GM12878 (cell line): Measurements from ENCODE around the gene ETV6. TPM values are rescaled to one million over a fixed set of nuclear protein-coding genes. Genes with fewer than 3 reads are reported as not detected.

Source experiments
- ATAC-seq: fragments of 200-7000 bp; cut with Tn5 transposase; 3 replicates; pipeline ENCODE4 v1.9.1; 2020; ENCODE audit warnings: mild to moderate bottlenecking, moderate library complexity
- BruUV-seq: library from RNA; stranded (reverse); fragments of 400-500 nt; replicated peaks from 2 replicates; lab custom pipeline; 2021; lab: Mats Ljungman, UMichigan
- CTCF ChIA-PET: fragments of 300-600 bp; sonication (Branson Sonifier 250); formaldehyde crosslinking; extraction: SDS; loops from one replicate; lab custom pipeline; 2021; ENCODE audit warnings: inconsistent platforms; lab: Yijun Ruan, JAX
- POLR2A ChIA-PET: fragments of 350-600 bp; formaldehyde crosslinking; extraction: SDS; loops from one replicate; lab custom pipeline; 2021; ENCODE audit warnings: inconsistent platforms; lab: Charles Lee
- RAD21 ChIA-PET: fragments of 300-600 bp; sonication (Branson Sonifier 250); formaldehyde crosslinking; loops from one replicate; lab custom pipeline; 2023; ENCODE audit warnings: antibody characterized with exemption; ENCODE audit not compliant: unreplicated experiment; lab: Charles Lee
- SMC1A ChIA-PET: fragments of 300-600 bp; sonication (Branson Sonifier 250); formaldehyde crosslinking; loops from one replicate; lab custom pipeline; 2023; ENCODE audit not compliant: unreplicated experiment, uncharacterized antibody; lab: Charles Lee
- DNase-seq: peaks from one replicate; pipeline ENCODE4 v3.0.0-alpha.2; 2011; ENCODE audit warnings: low read depth, low spot score
- FAIRE-seq: peaks from 3 replicates; lab custom pipeline; 2011; peaks lifted over from hg19 to GRCh38; lab: Jason Lieb, UNC
- H2AFZ ChIP-seq: 2 replicates; pipeline ENCODE4 v1.6.0; 2011; ENCODE audit warnings: low read depth, low read length, control low read depth; ENCODE audit not compliant: control insufficient read depth
- H3K27ac ChIP-seq: 2 replicates; pipeline ENCODE4 v1.5.1; 2011; ENCODE audit warnings: control low read depth; ENCODE audit not compliant: control insufficient read depth, insufficient read depth
- H3K27me3 ChIP-seq, 2 experiments: replicated peaks in 1 of 2; 2 replicates each; pipeline versions ENCODE4 v1.6.0 to v1.6.1; 2011; ENCODE audit warnings: low read length in 1 of 2; ENCODE audit not compliant: control insufficient read depth in 2 of 2, insufficient read depth in 2 of 2
- H3K36me3 ChIP-seq, 2 experiments: 2 replicates each; pipeline ENCODE4 v1.5.1; 2011; ENCODE audit warnings: low read length in 1 of 2; ENCODE audit not compliant: control insufficient read depth in 2 of 2, insufficient read depth in 2 of 2
- H3K4me1 ChIP-seq: 2 replicates; pipeline ENCODE4 v1.6.1; 2011; ENCODE audit warnings: mild to moderate bottlenecking, low read length, moderate library complexity, mixed read lengths; ENCODE audit not compliant: control insufficient read depth, insufficient read depth
- H3K4me2 ChIP-seq: 2 replicates; pipeline ENCODE4 v1.6.0; 2011; ENCODE audit warnings: control low read depth; ENCODE audit not compliant: control insufficient read depth, insufficient read depth
- H3K4me3 ChIP-seq: fragments of 200-600 bp; sonication (generic); 2 replicates; pipeline ENCODE4 v1.5.1; 2016
- H3K79me2 ChIP-seq: 2 replicates; pipeline ENCODE4 v1.6.0; 2011; ENCODE audit warnings: low read length; ENCODE audit not compliant: control insufficient read depth, insufficient read depth
- H3K9ac ChIP-seq: 2 replicates; pipeline ENCODE4 v1.8.0; 2011; ENCODE audit warnings: low read length, control low read depth, mixed read lengths; ENCODE audit not compliant: control insufficient read depth, insufficient read depth
- H3K9me3 ChIP-seq: replicated peaks from 3 replicates; pipeline ENCODE4 v1.5.1; 2011; ENCODE audit warnings: mild to moderate bottlenecking, low read length; ENCODE audit not compliant: control insufficient read depth, insufficient read depth
- H4K20me1 ChIP-seq: 2 replicates; pipeline ENCODE4 v1.6.0; 2011; ENCODE audit not compliant: control insufficient read depth, insufficient read depth
- KAT2A ChIP-seq: conservative IDR thresholded peaks from 2 replicates; pipeline ENCODE4 v1.6.1; 2011; ENCODE audit warnings: low read depth, low read length; ENCODE audit not compliant: control insufficient read depth
- KDM1A ChIP-seq: fragments of 200-600 bp; sonication (generic); IDR thresholded peaks from 2 replicates; pipeline ENCODE4 v1.6.1; 2016; ENCODE audit warnings: borderline replicate concordance
- MEF2A ChIP-seq: IDR thresholded peaks from 2 replicates; pipeline ENCODE4 v1.6.1; 2011; ENCODE audit warnings: low read depth, mild to moderate bottlenecking, low read length, moderate library complexity; ENCODE audit not compliant: insufficient read depth
- NFYB ChIP-seq: IDR thresholded peaks from 2 replicates; pipeline ENCODE4 v1.6.1; 2011; ENCODE audit warnings: low read depth, mild to moderate bottlenecking, low read length, improper control_type of control experiment, moderate library complexity; ENCODE audit not compliant: insufficient read depth
- PAX5 ChIP-seq: IDR thresholded peaks from 2 replicates; pipeline ENCODE4 v1.6.1; 2011; ENCODE audit warnings: low read depth, low read length, borderline replicate concordance
- POLR2AphosphoS2 ChIP-seq: IDR thresholded peaks from 2 replicates; pipeline ENCODE4 v1.6.1; 2011; ENCODE audit warnings: low read depth, mild to moderate bottlenecking, low read length, improper control_type of control experiment, moderate library complexity
- RAD21 ChIP-seq: IDR thresholded peaks from 2 replicates; pipeline ENCODE4 v1.6.1; 2011; ENCODE audit warnings: mild to moderate bottlenecking, low read depth, low read length, moderate library complexity; ENCODE audit not compliant: insufficient read depth
- SMARCA5 ChIP-seq: fragments of 450-650 bp; IDR thresholded peaks from 2 replicates; pipeline ENCODE4 v1.6.1; 2017; ENCODE audit warnings: mild to moderate bottlenecking
- SMC3 ChIP-seq: IDR thresholded peaks from 2 replicates; pipeline ENCODE4 v1.6.1; 2011; ENCODE audit warnings: low read length, improper control_type of control experiment, borderline replicate concordance
- SUZ12 ChIP-seq: fragments of 200-600 bp; sonication (generic); IDR thresholded peaks from one replicate; pipeline ENCODE4 v1.6.1; 2018; ENCODE audit warnings: antibody characterized with exemption, mild to moderate bottlenecking; ENCODE audit not compliant: unreplicated experiment
- TCF7 ChIP-seq: IDR thresholded peaks from 2 replicates; pipeline ENCODE4 v1.6.1; 2014; ENCODE audit warnings: antibody characterized with exemption, borderline replicate concordance
- in situ Hi-C: fragments of 300-500 bp; cut with MboI; formaldehyde crosslinking; loops from 9 replicates; pipeline ENCODE4 v1.14.3; 2018; ENCODE audit warnings: mixed read lengths
- intact Hi-C: fragments of 100-400 bp; cut with micrococcal nuclease; formaldehyde crosslinking; loops from one replicate; pipeline ENCODE4 v1.14.2; 2022; ENCODE audit not compliant: unreplicated experiment
- polyA plus RNA-seq, 11 experiments: library from polyadenylated mRNA; depleted of rRNA in 4 of 11; unstranded in 6 of 11; stranded (reverse) in 5 of 11; fragments of >200 nt; fragmentation: Nextera tagmentation in 4 of 11; fragmentation: Illumina TruSeq in 1 of 11; extraction: Ambion mirVana in 4 of 11; extraction: Trizol in 1 of 11; gene quantifications; 1 replicate in 1 of 11; 2 replicates in 10 of 11; pipeline versions ENCODE4 v1.2.1 to v1.2.3, GENCODE V29; 2011 to 2016; ENCODE audit warnings: inconsistent platforms in 2 of 11, missing spikeins in 2 of 11, low read depth in 1 of 11
- total RNA-seq, 4 experiments: library from RNA; depleted of rRNA in 3 of 4; stranded (reverse); fragments of >200 nt in 3 of 4; fragmentation: Illumina TruSeq in 1 of 4; extraction: Trizol in 1 of 4; gene quantifications; 2 replicates each; pipeline versions ENCODE4 v1.2.1 to v1.2.3, GENCODE V29; 2013 to 2021
- TF ChIP-seq, protein P1 (sequence below): IDR thresholded peaks from 2 replicates; pipeline ENCODE4 v1.6.1; 2011; ENCODE audit warnings: borderline replicate concordance, low read depth, mild to moderate bottlenecking, moderate library complexity, mixed read lengths, low read length; ENCODE audit not compliant: insufficient read depth; ENCODE audit errors: extremely low read length
- TF ChIP-seq, protein P2 (sequence below): fragments of 450-650 bp; IDR thresholded peaks from 2 replicates; pipeline ENCODE4 v1.6.1; 2017; ENCODE audit warnings: borderline replicate concordance
- TF ChIP-seq, protein P3 (sequence below): fragments of 450-650 bp; IDR thresholded peaks from 2 replicates; pipeline ENCODE4 v1.6.1; 2017; ENCODE audit warnings: mild to moderate bottlenecking, moderate library complexity
- TF ChIP-seq, protein P4 (sequence below), 3 experiments: IDR thresholded peaks in 2 of 3; conservative IDR thresholded peaks in 1 of 3; 2 replicates each; pipeline ENCODE4 v1.5.1; 2011; ENCODE audit warnings: low read depth in 3 of 3, low read length in 3 of 3, mild to moderate bottlenecking in 3 of 3, control low read depth in 2 of 3, moderate library complexity in 2 of 3, inconsistent platforms in 1 of 3, mixed read lengths in 1 of 3; ENCODE audit not compliant: control insufficient read depth in 2 of 3, insufficient read depth in 1 of 3; ENCODE audit errors: extremely low read depth in 1 of 3

Gene ETV6
- total and polyA plus RNA-seq, 10 of the 15 experiments (the other 5 are each of a cell fraction or from before 2014, with no cell fraction given) = 6.6 to 74.8 (median 24.6) TPM

DNA sequence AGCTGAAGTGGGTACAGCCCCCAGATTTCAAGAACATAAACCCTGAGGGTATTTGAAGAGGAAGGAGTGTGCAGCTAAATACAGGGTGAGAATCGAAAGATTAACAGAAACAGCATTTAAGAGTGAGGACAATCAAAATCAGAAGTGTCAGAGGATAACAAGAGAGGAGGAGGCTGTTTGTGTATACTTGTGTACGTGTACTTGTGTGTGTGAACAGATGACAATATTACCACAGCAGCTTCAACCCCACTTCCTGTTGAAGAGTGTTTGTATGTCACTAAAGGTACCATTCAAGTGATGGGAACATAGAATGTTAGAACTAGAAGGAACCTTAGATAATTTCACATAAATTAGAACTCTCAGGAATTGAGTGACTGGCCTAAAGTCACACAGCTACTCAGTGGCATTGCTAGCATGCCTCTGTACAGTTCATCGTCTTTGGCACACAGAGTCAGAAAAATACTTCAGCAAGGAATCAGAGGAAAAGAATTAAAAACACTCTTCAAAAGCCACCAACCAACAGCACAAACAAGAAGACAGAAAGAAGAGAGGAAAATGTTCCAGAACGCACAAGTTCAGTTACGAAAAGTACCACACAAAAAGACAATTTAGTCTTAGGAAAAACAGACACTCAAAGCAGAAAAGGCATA, 256.9 kb downstream of the ETV6 start (continued):
- TF ChIP-seq, protein P1, sequence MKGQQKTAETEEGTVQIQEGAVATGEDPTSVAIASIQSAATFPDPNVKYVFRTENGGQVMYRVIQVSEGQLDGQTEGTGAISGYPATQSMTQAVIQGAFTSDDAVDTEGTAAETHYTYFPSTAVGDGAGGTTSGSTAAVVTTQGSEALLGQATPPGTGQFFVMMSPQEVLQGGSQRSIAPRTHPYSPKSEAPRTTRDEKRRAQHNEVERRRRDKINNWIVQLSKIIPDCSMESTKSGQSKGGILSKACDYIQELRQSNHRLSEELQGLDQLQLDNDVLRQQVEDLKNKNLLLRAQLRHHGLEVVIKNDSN = no peak
- no peak for TF ChIP-seq KAT2A
- no peak for TF ChIP-seq POLR2AphosphoS2
- no peak for TF ChIP-seq KDM1A
- TF ChIP-seq PAX5 = no peak

DNA sequence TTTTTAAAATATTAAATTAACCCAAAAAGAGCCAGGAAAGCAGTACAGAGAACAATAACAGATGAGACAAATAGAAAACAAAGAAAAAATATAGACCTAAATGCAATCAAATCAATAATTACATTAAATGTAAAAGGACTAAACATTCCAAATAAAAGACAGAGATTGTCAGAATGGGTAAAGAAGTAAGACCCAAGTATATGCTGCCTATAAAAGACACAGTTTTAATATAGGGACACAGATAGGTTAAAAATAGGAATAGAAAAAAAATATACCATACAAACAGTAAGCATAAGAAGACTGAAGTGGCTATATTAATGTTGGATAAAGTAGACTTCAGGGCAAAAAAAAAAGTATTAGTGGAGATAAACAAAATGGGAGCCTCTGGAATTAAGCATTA, 258.2 kb downstream of the ETV6 start:
- CTCF ChIA-PET = no interaction called here
- H3K4me1 ChIP-seq = peaks cover 14% of the 10 kb centered on the region
- no peak overlapping the region for H2AFZ ChIP-seq
- POLR2A ChIA-PET = no interaction called here
- no peak overlapping the region for H3K27ac ChIP-seq
- H3K9me3 ChIP-seq = peaks cover 5% of the 10 kb centered on the region; the same call in 2 of the 3 replicates
- H3K27me3 ChIP-seq = no peaks in the 10 kb centered on the region
- BruUV-seq = no TSS peak
- FAIRE-seq (no peak), DNase-seq (no peak), ATAC-seq (no peak)
- H3K36me3 ChIP-seq = no peaks in the 10 kb centered on the region
- H3K4me3 ChIP-seq = no peak overlapping the region
- intact Hi-C loops (no loop called here), in situ Hi-C loops (no loop called here)
- SMC1A ChIA-PET = interaction anchor here (0.6 kb wide), 1 partner anchor 12 kb away, joined by 3 read pairs; no protein-coding TSS in a partner anchor
- no peaks in the 10 kb centered on the region for H3K79me2 ChIP-seq
- no peak overlapping the region for H3K9ac ChIP-seq
- H4K20me1 ChIP-seq = no peaks in the 10 kb centered on the region
- H3K4me2 ChIP-seq = no peak overlapping the region
- RAD21 ChIA-PET = no interaction called here
- TF ChIP-seq TCF7 (no peak), SUZ12 (no peak), SMC3 (no peak), MEF2A (no peak), NFYB (no peak), RAD21 (no peak), SMARCA5 (no peak)
- TF ChIP-seq, protein P2, sequence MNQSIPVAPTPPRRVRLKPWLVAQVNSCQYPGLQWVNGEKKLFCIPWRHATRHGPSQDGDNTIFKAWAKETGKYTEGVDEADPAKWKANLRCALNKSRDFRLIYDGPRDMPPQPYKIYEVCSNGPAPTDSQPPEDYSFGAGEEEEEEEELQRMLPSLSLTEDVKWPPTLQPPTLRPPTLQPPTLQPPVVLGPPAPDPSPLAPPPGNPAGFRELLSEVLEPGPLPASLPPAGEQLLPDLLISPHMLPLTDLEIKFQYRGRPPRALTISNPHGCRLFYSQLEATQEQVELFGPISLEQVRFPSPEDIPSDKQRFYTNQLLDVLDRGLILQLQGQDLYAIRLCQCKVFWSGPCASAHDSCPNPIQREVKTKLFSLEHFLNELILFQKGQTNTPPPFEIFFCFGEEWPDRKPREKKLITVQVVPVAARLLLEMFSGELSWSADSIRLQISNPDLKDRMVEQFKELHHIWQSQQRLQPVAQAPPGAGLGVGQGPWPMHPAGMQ = no peak
- TF ChIP-seq, protein P3, sequence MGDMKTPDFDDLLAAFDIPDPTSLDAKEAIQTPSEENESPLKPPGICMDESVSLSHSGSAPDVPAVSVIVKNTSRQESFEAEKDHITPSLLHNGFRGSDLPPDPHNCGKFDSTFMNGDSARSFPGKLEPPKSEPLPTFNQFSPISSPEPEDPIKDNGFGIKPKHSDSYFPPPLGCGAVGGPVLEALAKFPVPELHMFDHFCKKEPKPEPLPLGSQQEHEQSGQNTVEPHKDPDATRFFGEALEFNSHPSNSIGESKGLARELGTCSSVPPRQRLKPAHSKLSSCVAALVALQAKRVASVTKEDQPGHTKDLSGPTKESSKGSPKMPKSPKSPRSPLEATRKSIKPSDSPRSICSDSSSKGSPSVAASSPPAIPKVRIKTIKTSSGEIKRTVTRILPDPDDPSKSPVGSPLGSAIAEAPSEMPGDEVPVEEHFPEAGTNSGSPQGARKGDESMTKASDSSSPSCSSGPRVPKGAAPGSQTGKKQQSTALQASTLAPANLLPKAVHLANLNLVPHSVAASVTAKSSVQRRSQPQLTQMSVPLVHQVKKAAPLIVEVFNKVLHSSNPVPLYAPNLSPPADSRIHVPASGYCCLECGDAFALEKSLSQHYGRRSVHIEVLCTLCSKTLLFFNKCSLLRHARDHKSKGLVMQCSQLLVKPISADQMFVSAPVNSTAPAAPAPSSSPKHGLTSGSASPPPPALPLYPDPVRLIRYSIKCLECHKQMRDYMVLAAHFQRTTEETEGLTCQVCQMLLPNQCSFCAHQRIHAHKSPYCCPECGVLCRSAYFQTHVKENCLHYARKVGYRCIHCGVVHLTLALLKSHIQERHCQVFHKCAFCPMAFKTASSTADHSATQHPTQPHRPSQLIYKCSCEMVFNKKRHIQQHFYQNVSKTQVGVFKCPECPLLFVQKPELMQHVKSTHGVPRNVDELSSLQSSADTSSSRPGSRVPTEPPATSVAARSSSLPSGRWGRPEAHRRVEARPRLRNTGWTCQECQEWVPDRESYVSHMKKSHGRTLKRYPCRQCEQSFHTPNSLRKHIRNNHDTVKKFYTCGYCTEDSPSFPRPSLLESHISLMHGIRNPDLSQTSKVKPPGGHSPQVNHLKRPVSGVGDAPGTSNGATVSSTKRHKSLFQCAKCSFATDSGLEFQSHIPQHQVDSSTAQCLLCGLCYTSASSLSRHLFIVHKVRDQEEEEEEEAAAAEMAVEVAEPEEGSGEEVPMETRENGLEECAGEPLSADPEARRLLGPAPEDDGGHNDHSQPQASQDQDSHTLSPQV = no peak
- TF ChIP-seq, protein P4, sequence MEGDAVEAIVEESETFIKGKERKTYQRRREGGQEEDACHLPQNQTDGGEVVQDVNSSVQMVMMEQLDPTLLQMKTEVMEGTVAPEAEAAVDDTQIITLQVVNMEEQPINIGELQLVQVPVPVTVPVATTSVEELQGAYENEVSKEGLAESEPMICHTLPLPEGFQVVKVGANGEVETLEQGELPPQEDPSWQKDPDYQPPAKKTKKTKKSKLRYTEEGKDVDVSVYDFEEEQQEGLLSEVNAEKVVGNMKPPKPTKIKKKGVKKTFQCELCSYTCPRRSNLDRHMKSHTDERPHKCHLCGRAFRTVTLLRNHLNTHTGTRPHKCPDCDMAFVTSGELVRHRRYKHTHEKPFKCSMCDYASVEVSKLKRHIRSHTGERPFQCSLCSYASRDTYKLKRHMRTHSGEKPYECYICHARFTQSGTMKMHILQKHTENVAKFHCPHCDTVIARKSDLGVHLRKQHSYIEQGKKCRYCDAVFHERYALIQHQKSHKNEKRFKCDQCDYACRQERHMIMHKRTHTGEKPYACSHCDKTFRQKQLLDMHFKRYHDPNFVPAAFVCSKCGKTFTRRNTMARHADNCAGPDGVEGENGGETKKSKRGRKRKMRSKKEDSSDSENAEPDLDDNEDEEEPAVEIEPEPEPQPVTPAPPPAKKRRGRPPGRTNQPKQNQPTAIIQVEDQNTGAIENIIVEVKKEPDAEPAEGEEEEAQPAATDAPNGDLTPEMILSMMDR (IDR thresholded peaks at IDR 0.05 in 2 of 3, conservative IDR thresholded peaks at IDR 0.05 in 1 of 3; ENCODE audit: control insufficient read depth in 2 of 3, extremely low read depth in 1 of 3, insufficient read depth in 1 of 3, low read depth in 3 of 3, low read length in 3 of 3) = no peak
